Ectodermal cell (in vitro differentiated cells): ENCODE measurements around the gene BTBD19.
"Not testable (repeated sequence)": the region's sequence is repeated elsewhere in the genome, so short reads cannot be mapped to it uniquely, and the experiment has no call there.

Source experiments
- H3K27ac ChIP-seq: 2 replicates; pipeline ENCODE4 v1.7.0; 2013; ENCODE audit warnings: mild to moderate bottlenecking, low read depth, low read length; ENCODE audit not compliant: insufficient read depth, poor library complexity, severe bottlenecking
- H3K27me3 ChIP-seq: 2 replicates; pipeline ENCODE4 v1.7.0; 2013; ENCODE audit warnings: mild to moderate bottlenecking, low read length; ENCODE audit not compliant: insufficient read depth, control insufficient read depth, poor library complexity, severe bottlenecking
- H3K36me3 ChIP-seq: one replicate; pipeline ENCODE4 v1.7.0; 2013; ENCODE audit warnings: low read length; ENCODE audit not compliant: control insufficient read depth, insufficient read depth
- H3K4me1 ChIP-seq: one replicate; pipeline ENCODE4 v1.7.0; 2013; ENCODE audit warnings: low read length; ENCODE audit not compliant: control insufficient read depth, insufficient read depth
- H3K4me3 ChIP-seq: 2 replicates; pipeline ENCODE4 v1.7.0; 2013; ENCODE audit warnings: low read depth, low read length, control low read depth; ENCODE audit not compliant: insufficient read depth
- H3K9me3 ChIP-seq: 2 replicates; pipeline ENCODE4 v1.7.0; 2013; ENCODE audit warnings: mild to moderate bottlenecking, low read length, moderate library complexity; ENCODE audit not compliant: control insufficient read depth
- WGBS, 2 experiments: methylation state at CpG; one replicate each; pipeline ENCODE4 v1.1.7; 2013; ENCODE audit warnings: missing lambda C conversion rate in 2 of 2; 5-methylcytosine and 5-hydroxymethylcytosine counted together

Gene BTBD19

DNA sequence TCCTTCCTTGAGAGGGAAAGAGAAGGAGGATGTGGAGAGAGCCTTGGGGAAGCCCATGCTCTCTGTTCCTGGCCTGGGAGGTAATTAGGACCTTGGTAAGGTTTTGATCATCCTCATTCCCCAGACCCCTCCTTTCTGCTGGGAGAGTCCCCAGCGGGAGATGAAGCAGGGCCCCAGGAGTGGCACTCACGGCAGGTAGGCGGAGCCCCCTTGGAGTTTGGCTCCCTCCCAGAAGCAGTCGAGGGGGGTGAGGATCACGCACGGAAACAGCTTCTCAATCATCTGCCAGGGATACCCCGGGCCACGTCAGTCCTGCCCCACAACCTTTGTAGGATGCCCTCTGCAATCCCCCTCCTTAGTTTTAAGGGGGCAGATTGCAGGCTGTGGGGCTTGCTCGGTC is 23.2 kb downstream of the BTBD19 start:
- H3K4me3 ChIP-seq: no peak overlapping the region
- no peaks in the 10 kb centered on the region for H3K36me3 ChIP-seq
- no peaks in the 10 kb centered on the region for H3K4me1 ChIP-seq
- no peaks in the 10 kb centered on the region for H3K27me3 ChIP-seq
- no peak overlapping the region for H3K27ac ChIP-seq
- H3K9me3 ChIP-seq: no peaks in the 10 kb centered on the region
- WGBS, 2 experiments: 59 to 64% methylated on average over 9 of the region's 9 CpGs

DNA sequence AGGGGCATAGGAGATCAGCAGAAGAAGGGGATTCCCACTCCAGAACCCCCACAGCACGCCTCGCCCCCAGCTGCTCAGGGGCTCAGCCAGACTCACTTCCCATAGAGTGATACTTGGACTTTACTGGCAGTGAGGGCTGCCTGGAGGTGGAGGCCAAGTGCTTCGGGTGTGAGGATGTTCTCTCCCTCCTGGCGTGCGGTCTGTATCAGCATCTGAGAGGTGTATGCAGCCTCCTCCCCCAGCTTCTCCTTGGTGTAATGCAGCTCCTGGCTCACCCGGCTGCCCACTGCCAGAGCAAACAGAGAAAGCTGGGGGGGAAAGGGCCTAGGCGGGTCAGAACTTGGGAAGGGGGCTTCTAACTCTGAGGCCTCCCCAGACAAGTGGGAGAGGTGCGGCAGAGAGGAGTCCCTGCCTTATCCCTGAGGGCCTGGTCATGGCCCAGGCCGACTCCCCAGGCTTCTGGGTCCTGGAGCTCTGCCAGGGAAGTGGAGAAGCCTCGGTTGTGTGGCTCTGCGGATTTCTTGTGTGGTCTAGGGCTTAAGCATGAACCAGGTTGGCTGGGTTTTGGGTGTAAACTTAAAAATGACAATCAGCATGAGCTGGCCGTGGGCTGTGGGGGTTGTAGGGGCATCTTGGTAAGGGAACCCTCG is 23.9 kb downstream of the BTBD19 start:
- Histone ChIP-seq H3K4me3 (no peak overlapping the region), H3K36me3 (no peaks in the 10 kb centered on the region), H3K4me1 (no peaks in the 10 kb centered on the region), H3K9me3 (no peaks in the 10 kb centered on the region), H3K27me3 (no peaks in the 10 kb centered on the region), H3K27ac (no peak overlapping the region)
- 83 to 87% methylated on average over 13 of the region's 13 CpGs for WGBS, 2 experiments

DNA sequence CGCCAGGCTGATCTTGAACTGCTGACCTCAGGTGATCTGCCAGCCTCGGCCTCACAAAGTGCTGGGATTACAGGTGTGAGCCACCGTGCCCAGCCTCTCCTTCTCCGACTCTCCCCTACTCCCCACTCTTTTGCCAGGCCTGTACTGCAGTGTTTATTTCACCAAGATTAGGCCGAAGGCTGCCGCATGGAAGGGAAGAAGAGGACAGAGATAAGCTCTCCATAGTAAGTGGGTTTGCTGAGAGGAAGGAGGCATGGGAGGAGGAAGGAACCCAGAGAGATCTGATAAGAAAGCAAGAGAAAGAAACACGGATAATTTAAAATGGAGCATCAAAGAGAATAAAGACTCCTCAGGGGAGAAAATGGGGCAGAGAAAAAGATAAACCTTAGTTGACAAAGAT is 26.0 kb downstream of the BTBD19 start:
- WGBS, 2 experiments: 89 to 92% methylated on average over 7 of the region's 7 CpGs
- H3K4me1 ChIP-seq: no peaks in the 10 kb centered on the region
- no peaks in the 10 kb centered on the region for H3K27me3 ChIP-seq
- no peak overlapping the region for H3K27ac ChIP-seq
- no peaks in the 10 kb centered on the region for H3K36me3 ChIP-seq
- H3K4me3 ChIP-seq: no peak overlapping the region
- H3K9me3 ChIP-seq: no peaks in the 10 kb centered on the region

- peaks cover under 1% of the 10 kb centered on the region for H3K27me3 ChIP-seq
- no peaks in the 10 kb centered on the region for H3K4me1 ChIP-seq
- H3K27ac ChIP-seq: no peak overlapping the region
- no peaks in the 10 kb centered on the region for H3K36me3 ChIP-seq
- H3K4me3 ChIP-seq: no peak overlapping the region
- 72 to 74% methylated on average over 23 of the region's 23 CpGs for WGBS, 2 experiments
- no peaks in the 10 kb centered on the region for H3K9me3 ChIP-seq
Observed at GRCh38 chr1:44835738-44836675, 27.7 kb downstream of the BTBD19 start.

DNA sequence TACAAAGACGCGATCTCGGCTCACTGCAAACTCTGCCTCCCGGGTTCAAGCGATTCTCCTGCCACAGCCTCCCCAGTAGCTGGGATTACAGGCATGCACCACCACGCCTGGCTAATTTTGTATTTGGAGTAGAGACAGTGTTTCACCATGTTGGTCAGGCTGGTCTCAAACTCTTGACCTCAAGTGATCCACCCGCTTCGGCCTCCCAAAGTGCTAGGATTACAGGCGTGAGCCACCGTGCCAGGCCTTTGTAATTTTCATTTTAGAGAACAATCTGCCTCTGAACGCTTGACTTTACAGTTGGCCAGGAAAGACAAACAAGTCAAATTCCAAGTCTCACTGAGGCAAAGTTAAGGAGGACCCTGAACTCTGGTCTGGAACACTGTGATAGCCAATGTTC is 30.0 kb downstream of the BTBD19 start:
- H3K9me3 ChIP-seq, H3K36me3 ChIP-seq, H3K4me3 ChIP-seq, H3K4me1 ChIP-seq, H3K27ac ChIP-seq: not testable (repeated sequence)
- peaks cover 21% of the 10 kb centered on the region for H3K27me3 ChIP-seq
- 90 to 95% methylated on average over 11 of the region's 11 CpGs for WGBS, 2 experiments

GRCh38 chr1:44839576-44839975 is 31.3 kb downstream of the BTBD19 start:
- H3K27ac ChIP-seq: no peak overlapping the region
- 92 to 93% methylated on average over 4 of the region's 4 CpGs for whole genome bisulfite sequencing, 2 experiments
- H3K36me3 ChIP-seq: no peaks in the 10 kb centered on the region
- H3K27me3 ChIP-seq: peaks cover 21% of the 10 kb centered on the region
- H3K4me1 ChIP-seq: no peaks in the 10 kb centered on the region
- H3K9me3 ChIP-seq: no peaks in the 10 kb centered on the region
- H3K4me3 ChIP-seq: no peak overlapping the region

DNA sequence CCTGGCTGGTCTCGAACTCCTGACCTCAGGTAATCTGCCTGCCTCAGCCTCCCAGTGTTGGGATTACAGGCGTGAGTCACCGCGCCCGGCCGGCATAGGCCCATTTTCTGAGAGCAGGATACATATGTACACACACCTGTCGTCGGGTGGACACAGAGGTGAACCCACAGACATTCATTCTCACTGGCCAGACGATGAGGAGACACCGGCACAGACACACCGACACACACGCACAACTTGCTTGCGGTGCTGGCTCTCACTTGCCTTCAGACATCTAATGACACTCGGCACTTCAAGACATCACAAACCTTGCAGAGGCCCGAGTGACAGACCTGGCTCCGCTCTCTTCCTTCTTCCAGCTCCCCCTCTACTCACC is 34.2 kb downstream of the BTBD19 start:
- WGBS, 2 experiments: 62 to 63% methylated on average over 16 of the region's 16 CpGs
- peaks cover 21% of the 10 kb centered on the region for H3K27me3 ChIP-seq
- no peaks in the 10 kb centered on the region for H3K9me3 ChIP-seq
- no peak overlapping the region for H3K27ac ChIP-seq
- H3K4me1 ChIP-seq: no peaks in the 10 kb centered on the region
- no peaks in the 10 kb centered on the region for H3K36me3 ChIP-seq
- H3K4me3 ChIP-seq: peak overlapping the region; percentile 55

- no peaks in the 10 kb centered on the region for H3K36me3 ChIP-seq
- H3K27ac ChIP-seq: no peak within 1 kb of the TSS
- no peaks in the 10 kb centered on the region for H3K9me3 ChIP-seq
- H3K4me1 ChIP-seq: no peaks in the 10 kb centered on the region
- peaks cover 21% of the 10 kb centered on the region for H3K27me3 ChIP-seq
- H3K4me3 ChIP-seq: peak within 1 kb of the TSS; percentile 55
- WGBS, 2 experiments: 2% methylated on average over 72 of the region's 72 CpGs
Observed at GRCh38 chr1:44842862-44843655, 34.7 kb downstream of the BTBD19 start, which contains the start of gene PTCH2. Gene PTCH2 (minus strand): TSS chr1:44843253. CDS start chr1:44842932, 321 bp downstream.

DNA sequence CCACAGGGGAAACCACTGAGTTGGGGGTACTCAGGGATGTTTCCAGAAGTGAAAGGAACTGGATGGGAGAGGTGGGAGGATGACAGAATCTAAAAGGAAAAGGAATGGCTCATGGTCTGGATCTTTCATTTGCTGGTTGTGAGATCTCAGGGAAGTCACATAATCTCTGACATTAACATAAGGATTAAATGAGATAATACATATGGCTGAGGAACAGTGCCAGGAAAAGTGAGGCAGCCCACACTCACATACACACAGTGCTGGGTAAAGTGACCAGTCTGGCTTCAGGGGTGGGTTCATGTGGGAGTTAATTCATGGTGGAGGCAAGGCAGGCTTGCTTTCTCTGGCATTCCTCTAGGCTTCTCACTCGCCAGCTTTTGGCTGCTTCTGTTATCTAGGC is 38.7 kb downstream of the BTBD19 start:
- WGBS, 2 experiments: 94 to 100% methylated on average over 1 of the region's 1 CpG
- Histone ChIP-seq H3K27ac (no peak overlapping the region), H3K36me3 (no peaks in the 10 kb centered on the region), H3K4me1 (no peaks in the 10 kb centered on the region), H3K9me3 (no peaks in the 10 kb centered on the region), H3K4me3 (no peak overlapping the region), H3K27me3 (peaks cover 11% of the 10 kb centered on the region)

- Histone ChIP-seq H3K36me3 (no peaks in the 10 kb centered on the region), H3K27ac (no peak overlapping the region), H3K4me3 (no peak overlapping the region), H3K9me3 (no peaks in the 10 kb centered on the region), H3K27me3 (peaks cover 3% of the 10 kb centered on the region), H3K4me1 (no peaks in the 10 kb centered on the region)
- WGBS, 2 experiments: 95 to 96% methylated on average over 1 of the region's 1 CpG
Observed at GRCh38 chr1:44847845-44848244, 39.5 kb downstream of the BTBD19 start.
